Neuronal stem cell (in vitro differentiated cells): ENCODE results near the gene COPS3.

ENCODE experiments used
- DNase-seq: peaks from one replicate; pipeline ENCODE4 v3.0.0-alpha.2; 2013; ENCODE audit warnings: low spot score
- H2AFZ ChIP-seq: one replicate; pipeline ENCODE4 v1.6.1; 2013; ENCODE audit warnings: mild to moderate bottlenecking, low read length, inconsistent platforms
- H2AK5ac ChIP-seq: 2 replicates; pipeline ENCODE4 v1.6.1; 2013; ENCODE audit warnings: low read depth, mild to moderate bottlenecking, inconsistent platforms, low read length, moderate library complexity, mixed read lengths
- H2BK120ac ChIP-seq: 2 replicates; pipeline ENCODE4 v1.6.1; 2013; ENCODE audit warnings: low read depth, mild to moderate bottlenecking, inconsistent platforms, low read length, moderate library complexity, mixed read lengths
- H2BK12ac ChIP-seq: one replicate; pipeline ENCODE4 v1.6.1; 2013; ENCODE audit warnings: low read length, inconsistent platforms
- H2BK15ac ChIP-seq: 2 replicates; pipeline ENCODE4 v1.6.1; 2013; ENCODE audit warnings: mild to moderate bottlenecking, low read length, inconsistent platforms, mixed read lengths
- H2BK5ac ChIP-seq: one replicate; pipeline ENCODE4 v1.6.1; 2013; ENCODE audit warnings: inconsistent platforms, mild to moderate bottlenecking, low read length, moderate library complexity
- H3K14ac ChIP-seq: one replicate; pipeline ENCODE4 v1.6.1; 2013; ENCODE audit warnings: low read length, inconsistent platforms
- H3K18ac ChIP-seq: 2 replicates; pipeline ENCODE4 v1.6.1; 2013; ENCODE audit warnings: low read length, inconsistent platforms
- H3K23ac ChIP-seq: 2 replicates; pipeline ENCODE4 v1.6.1; 2013; ENCODE audit warnings: low read depth, mild to moderate bottlenecking, mixed read lengths, low read length, inconsistent platforms; ENCODE audit not compliant: poor library complexity
- H3K27ac ChIP-seq: replicated peaks from 3 replicates; pipeline ENCODE4 v1.5.1; 2013; ENCODE audit warnings: low read length, inconsistent platforms
- H3K27me3 ChIP-seq, 3 experiments: 2 replicates each; pipeline ENCODE4 v1.6.1; 2013; ENCODE audit warnings: low read length in 3 of 3, mild to moderate bottlenecking in 2 of 3, inconsistent platforms in 1 of 3, low read depth in 1 of 3, mixed read lengths in 1 of 3, moderate library complexity in 1 of 3; ENCODE audit not compliant: control insufficient read depth in 3 of 3, insufficient read depth in 3 of 3
- H3K36me3 ChIP-seq, 2 donors: replicated peaks in 1 of 2; 2 replicates each; pipeline ENCODE4 v1.6.1; 2013; ENCODE audit warnings: low read length in 2 of 2; ENCODE audit not compliant: control insufficient read depth in 2 of 2, insufficient read depth in 2 of 2
- H3K4ac ChIP-seq: 2 replicates; pipeline ENCODE4 v1.6.1; 2013; ENCODE audit warnings: inconsistent platforms, mild to moderate bottlenecking, low read length, moderate library complexity
- H3K4me1 ChIP-seq, 2 donors: 1 replicate in 1 of 2; 2 replicates in 1 of 2; pipeline ENCODE4 v1.6.1; 2013; ENCODE audit warnings: low read length in 2 of 2, low read depth in 1 of 2; ENCODE audit not compliant: control insufficient read depth in 2 of 2, insufficient read depth in 1 of 2
- H3K4me2 ChIP-seq: one replicate; pipeline ENCODE4 v1.6.1; 2013; ENCODE audit warnings: mild to moderate bottlenecking, low read length, inconsistent platforms; ENCODE audit not compliant: insufficient read depth, poor library complexity, severe bottlenecking
- H3K4me3 ChIP-seq, 2 donors: 2 replicates each; pipeline ENCODE4 v1.5.1; 2013; ENCODE audit warnings: low read length in 2 of 2, mild to moderate bottlenecking in 2 of 2, inconsistent platforms in 1 of 2, moderate library complexity in 1 of 2
- H3K79me1 ChIP-seq: one replicate; pipeline ENCODE4 v1.6.1; 2013; ENCODE audit warnings: low read depth, mild to moderate bottlenecking, inconsistent platforms, low read length, moderate library complexity
- H3K9ac ChIP-seq: one replicate; pipeline ENCODE4 v1.6.1; 2013; ENCODE audit warnings: mild to moderate bottlenecking, low read depth, low read length, inconsistent platforms; ENCODE audit not compliant: poor library complexity
- H3K9me3 ChIP-seq, 2 donors: replicated peaks in 1 of 2; 2 replicates each; pipeline versions ENCODE3 to v1.6.1; 2013; ENCODE audit warnings: low read length in 2 of 2, mild to moderate bottlenecking in 2 of 2, inconsistent platforms in 1 of 2, low read depth in 1 of 2, mixed read lengths in 1 of 2, moderate library complexity in 1 of 2; ENCODE audit not compliant: control insufficient read depth in 2 of 2, insufficient read depth in 1 of 2
- H4K8ac ChIP-seq: one replicate; pipeline ENCODE4 v1.6.1; 2013; ENCODE audit warnings: low read depth, mild to moderate bottlenecking, inconsistent platforms, low read length, moderate library complexity
- H4K91ac ChIP-seq: one replicate; pipeline ENCODE4 v1.6.1; 2013; ENCODE audit warnings: low read length, low read depth, mild to moderate bottlenecking, inconsistent platforms; ENCODE audit not compliant: poor library complexity
- WGBS, 2 donors: extraction: QIAGEN DNeasy Blood & Tissue Kit; methylation state at CpG; one replicate each; pipeline ENCODE4 v1.1.7; 2013; ENCODE audit warnings: missing lambda C conversion rate in 2 of 2, mixed read lengths in 1 of 2; ENCODE audit not compliant: insufficient read length in 2 of 2, insufficient replicate concordance in 1 of 2; ENCODE audit errors: extremely low coverage in 2 of 2; 5-methylcytosine and 5-hydroxymethylcytosine counted together

Gene COPS3

GRCh38 chr17:17254036-17254435 is 27.0 kb downstream of the COPS3 start:
- no peak overlapping the region for H2AFZ ChIP-seq
- H2AK5ac ChIP-seq: no peak overlapping the region
- peaks cover 22 to 85% of the 10 kb centered on the region in 2 donors for H3K36me3 ChIP-seq
- no peak overlapping the region for H3K14ac ChIP-seq
- no peak overlapping the region for H4K8ac ChIP-seq
- no peak overlapping the region for H3K9ac ChIP-seq
- no peak overlapping the region for H3K4ac ChIP-seq
- no peak overlapping the region for H2BK5ac ChIP-seq
- no peak overlapping the region for H4K91ac ChIP-seq
- H3K27me3 ChIP-seq: no peaks in the 10 kb centered on the region
- H2BK120ac ChIP-seq: no peak overlapping the region
- no peaks in the 10 kb centered on the region for H3K9me3 ChIP-seq
- no CpG with 5 or more reads among the region's 3 CpGs for WGBS, 2 donors
- no peak for DNase-seq
- H3K4me3 ChIP-seq: no peak overlapping the region
- no peak overlapping the region for H3K27ac ChIP-seq
- no peak overlapping the region for H2BK15ac ChIP-seq
- H3K79me1 ChIP-seq: no peaks in the 10 kb centered on the region
- H3K18ac ChIP-seq: no peak overlapping the region
- no peaks in the 10 kb centered on the region for H3K4me1 ChIP-seq
- no peak overlapping the region for H2BK12ac ChIP-seq
- no peak overlapping the region for H3K23ac ChIP-seq
- no peak overlapping the region for H3K4me2 ChIP-seq

- Histone ChIP-seq H3K27ac (no peak overlapping the region), H2BK12ac (no peak overlapping the region), H2BK120ac (no peak overlapping the region), H3K9me3 (no peaks in the 10 kb centered on the region), H3K4me1 (no peaks in the 10 kb centered on the region), H4K91ac (no peak overlapping the region), H3K4me3 (no peak overlapping the region), H3K14ac (no peak overlapping the region), H3K18ac (no peak overlapping the region), H3K4ac (no peak overlapping the region), H2AFZ (no peak overlapping the region), H3K79me1 (no peaks in the 10 kb centered on the region), H3K36me3 (peaks cover 21 to 85% of the 10 kb centered on the region in 2 donors), H2BK15ac (no peak overlapping the region), H3K27me3 (no peaks in the 10 kb centered on the region), H2AK5ac (no peak overlapping the region), H3K4me2 (no peak overlapping the region), H3K9ac (no peak overlapping the region), H4K8ac (no peak overlapping the region), H3K23ac (no peak overlapping the region), H2BK5ac (no peak overlapping the region)
- no peak for DNase-seq
- WGBS, 2 donors: no CpG with 5 or more reads among the region's 3 CpGs
Observed at GRCh38 chr17:17253406-17253805, 27.6 kb downstream of the COPS3 start.

- Histone ChIP-seq H3K9me3 (no peaks in the 10 kb centered on the region), H3K23ac (no peak overlapping the region), H3K36me3 (peaks cover 25 to 87% of the 10 kb centered on the region in 2 donors), H2AK5ac (no peak overlapping the region), H3K18ac (no peak overlapping the region), H3K4me3 (no peak overlapping the region), H3K14ac (no peak overlapping the region), H3K27ac (no peak overlapping the region), H3K4ac (no peak overlapping the region), H2BK120ac (no peak overlapping the region), H3K27me3 (no peaks in the 10 kb centered on the region), H2BK5ac (no peak overlapping the region), H4K8ac (no peak overlapping the region), H3K79me1 (no peaks in the 10 kb centered on the region), H2AFZ (no peak overlapping the region), H3K4me2 (no peak overlapping the region), H3K4me1 (no peaks in the 10 kb centered on the region), H4K91ac (no peak overlapping the region), H2BK12ac (no peak overlapping the region), H3K9ac (no peak overlapping the region), H2BK15ac (no peak overlapping the region)
- DNase-seq: no peak
- no CpG with 5 or more reads among the region's 9 CpGs for WGBS, 2 donors
Observed at GRCh38 chr17:17252149-17252661, 28.8 kb downstream of the COPS3 start.

GRCh38 chr17:17246879-17247278 is 34.2 kb downstream of the COPS3 start:
- no peaks in the 10 kb centered on the region for H3K4me1 ChIP-seq
- H3K79me1 ChIP-seq: peaks cover 2% of the 10 kb centered on the region
- no peaks in the 10 kb centered on the region for H3K9me3 ChIP-seq
- no peak overlapping the region for H4K91ac ChIP-seq
- no peak overlapping the region for H3K9ac ChIP-seq
- no peak overlapping the region for H2AK5ac ChIP-seq
- WGBS, 2 donors: no CpG with 5 or more reads among the region's 3 CpGs
- H2AFZ ChIP-seq: no peak overlapping the region
- no peak overlapping the region for H3K4me3 ChIP-seq
- no peak overlapping the region for H4K8ac ChIP-seq
- peaks cover 21 to 64% of the 10 kb centered on the region in 2 donors for H3K36me3 ChIP-seq
- no peak overlapping the region for H3K4me2 ChIP-seq
- H3K27me3 ChIP-seq: no peaks in the 10 kb centered on the region
- no peak overlapping the region for H3K18ac ChIP-seq
- no peak overlapping the region for H2BK120ac ChIP-seq
- no peak overlapping the region for H3K14ac ChIP-seq
- H3K4ac ChIP-seq: no peak overlapping the region
- H3K27ac ChIP-seq: no peak overlapping the region
- no peak overlapping the region for H2BK5ac ChIP-seq
- no peak overlapping the region for H2BK12ac ChIP-seq
- H3K23ac ChIP-seq: no peak overlapping the region
- H2BK15ac ChIP-seq: no peak overlapping the region
- no peak for DNase-seq
